ENCODE measurements around the gene TMEM141. TPM values are rescaled to one million over a fixed set of nuclear protein-coding genes. Genes with fewer than 3 reads are reported as not detected.
"Not testable (repeated sequence)": the region's sequence is repeated elsewhere in the genome, so short reads cannot be mapped to it uniquely, and the experiment has no call there.

Gene TMEM141
- total and polyA plus RNA-seq, 11 donors, result 45.6 to 122 (median 66.9) TPM

GRCh38 chr9:136786451-136786850 is 4.7 kb upstream of the TMEM141 start:
- WGBS, 4 donors, result 67 to 77% (median 72%) methylated on average over 10 of the region's 10 CpGs
- H3K36me3 ChIP-seq, result no peaks in the 10 kb centered on the region
- intact Hi-C loops (cut with DNase I), result loop anchor here in 8 of 10 donors (2.0 to 10.0 kb wide), 6 partner anchors 248 to 448 kb away; partner anchors contain the start of genes CYSRT1 (in 2 of the 8), RNF224 (in 2 of the 8), RNF208 (in 1 of the 8) and SLC34A3 (in 1 of the 8)
- H3K4me1 ChIP-seq, result peaks cover 0 to 24% (median 11%) of the 10 kb centered on the region in 12 donors
- no peaks in the 10 kb centered on the region for H3K9me3 ChIP-seq
- no peaks in the 10 kb centered on the region for H3K27me3 ChIP-seq
- no peak for TF ChIP-seq CTCF (IDR thresholded peaks at IDR 0.05)
- no peak for TF ChIP-seq POLR2A (IDR thresholded peaks at IDR 0.05)
- ATAC-seq (no peak), DNase-seq (no peak)
- no peak overlapping the region for H3K4me3 ChIP-seq
- H3K27ac ChIP-seq, result no peak overlapping the region

- not testable (repeated sequence) for ATAC-seq, H3K27me3 ChIP-seq, H3K4me3 ChIP-seq, DNase-seq, H3K27ac ChIP-seq, H3K9me3 ChIP-seq, H3K36me3 ChIP-seq
- WGBS, 4 donors, result 24 to 42% (median 32%) methylated on average over 4 of the region's 4 CpGs
- H3K4me1 ChIP-seq, result peaks cover 0 to 29% (median 16%) of the 10 kb centered on the region in 12 donors
- intact Hi-C loops (cut with DNase I), result loop anchor here in 9 of 10 donors (1.0 to 10.0 kb wide), 7 partner anchors 248 to 448 kb away; partner anchors contain the start of genes CYSRT1 (in 2 of the 9), RNF224 (in 2 of the 9), RNF208 (in 1 of the 9) and SLC34A3 (in 1 of the 9)
Observed at GRCh38 chr9:136786983-136787382, 4.2 kb upstream of the TMEM141 start.

GRCh38 chr9:136787690-136788400 is 3.3 kb upstream of the TMEM141 start:
- peak; percentile 59 to 81 (median 69) for DNase-seq
- intact Hi-C loops (cut with DNase I), result loop anchor here (1.0 to 10.0 kb wide), 7 partner anchors 247 to 447 kb away; partner anchors contain the start of genes CYSRT1 (in 2 of the 10), RNF224 (in 2 of the 10), RNF208 (in 1 of the 10) and SLC34A3 (in 1 of the 10)
- Histone ChIP-seq H3K36me3 (peaks cover 0 to 7% (median 0%) of the 10 kb centered on the region in 9 donors), H3K27me3 (no peaks in the 10 kb centered on the region), H3K4me3 (peak overlapping the region in 1 of 12 donors; percentile 8), H3K4me1 (peaks cover 6 to 37% (median 22%) of the 10 kb centered on the region in 12 donors), H3K9me3 (no peaks in the 10 kb centered on the region), H3K27ac (peak overlapping the region in 1 of 12 donors; percentile 39)
- 15 to 19% (median 17%) methylated on average over 21 of the region's 21 CpGs for WGBS, 4 donors
- no peak for ATAC-seq
- TF ChIP-seq CTCF (IDR thresholded peaks at IDR 0.05) (peak; percentile 81 to 93 (median 90)), POLR2A (IDR thresholded peaks at IDR 0.05) (no peak)

- WGBS, 4 donors, result 66 to 70% (median 68%) methylated on average over 27 of the region's 27 CpGs
- Histone ChIP-seq H3K4me3 (peak overlapping the region in 1 of 12 donors; percentile 2), H3K36me3 (peaks cover 0 to 12% (median 0%) of the 10 kb centered on the region in 9 donors), H3K4me1 (peaks cover 6 to 43% (median 24%) of the 10 kb centered on the region in 12 donors), H3K27ac (peak overlapping the region in 3 of 12 donors; percentile 38 to 99 (median 39))
- not testable (repeated sequence) for DNase-seq, H3K27me3 ChIP-seq, ATAC-seq, H3K9me3 ChIP-seq
- intact Hi-C loops (cut with DNase I), result loop anchor here in 5 of 10 donors (1.0 to 10.0 kb wide), 7 partner anchors 246 to 446 kb away; partner anchors contain the start of genes CYSRT1 (in 2 of the 5), RNF224 (in 2 of the 5), RNF208 (in 1 of the 5) and SLC34A3 (in 1 of the 5)
Observed at GRCh38 chr9:136788644-136789522, 2.3 kb upstream of the TMEM141 start.

Data from heart left ventricle (tissue), 16 donors.